Esophagus muscularis mucosa (tissue), 4 donors: ENCODE data around the gene MRPS22.

Source experiments
- CTCF ChIP-seq, 3 experiments: fragments of 200-600 bp in 2 of 3; fragments of 450-650 bp in 1 of 3; sonication (generic) in 2 of 3; IDR thresholded peaks; one replicate each; pipeline ENCODE4 v1.5.1; 2017 to 2019; ENCODE audit warnings: antibody characterized with exemption in 3 of 3, mild to moderate bottlenecking in 2 of 3, moderate library complexity in 1 of 3
- EP300 ChIP-seq: sonication (generic); formaldehyde crosslinking; IDR thresholded peaks from one replicate; pipeline ENCODE4 v1.6.1; 2017; ENCODE audit warnings: antibody characterized with exemption
- POLR2A ChIP-seq: fragments of 450-650 bp; IDR thresholded peaks from one replicate; pipeline ENCODE4 v1.6.1; 2017; ENCODE audit warnings: antibody characterized with exemption, moderate library complexity, mild to moderate bottlenecking, low read depth
- POLR2AphosphoS5 ChIP-seq, 2 donors: sonication (generic); formaldehyde crosslinking; IDR thresholded peaks; one replicate each; pipeline ENCODE4 v1.6.1; 2017; ENCODE audit warnings: antibody characterized with exemption in 2 of 2

GRCh38 chr3:139301654-139302053 is 42.2 kb upstream of the MRPS22 start:
- no peak for TF ChIP-seq POLR2A
- no peak for TF ChIP-seq CTCF (IDR thresholded peaks at IDR 0.05)
- TF ChIP-seq EP300 = no peak
- TF ChIP-seq POLR2AphosphoS5 (IDR thresholded peaks at IDR 0.05) = no peak
